ENCODE results near the gene NTN1. TPM values are rescaled to one million over a fixed set of nuclear protein-coding genes. Genes with fewer than 3 reads are reported as not detected.
"Not testable (repeated sequence)": the region's sequence is repeated elsewhere in the genome, so short reads cannot be mapped to it uniquely, and the experiment has no call there.

Gene NTN1
- polyA plus RNA-seq, 1 donor from 2014 or later: 16.2 TPM

- Histone ChIP-seq H3K4me2 (ENCODE audit: low read length) (no peak overlapping the region), H3K79me2 (replicated peaks; ENCODE audit: insufficient read depth, low read length) (no peaks in the 10 kb centered on the region), H3K9me2 (ENCODE audit: insufficient read depth, low read length) (no peaks in the 10 kb centered on the region), H4K20me1 (ENCODE audit: insufficient read depth) (no peaks in the 10 kb centered on the region), H3K9ac (ENCODE audit: low read length) (no peak overlapping the region), H3K4me3 (ENCODE audit: low read length) (no peak overlapping the region), H3K27ac (ENCODE audit: low read length) (no peak overlapping the region), H3K27me3 (ENCODE audit: insufficient read depth, low read depth, low read length) (no peaks in the 10 kb centered on the region), H3K9me3 (ENCODE audit: low read length) (no peaks in the 10 kb centered on the region), H2AFZ (ENCODE audit: low read depth, low read length) (no peak overlapping the region), H3F3A (ENCODE audit: insufficient read depth, low read length, poor library complexity, severe bottlenecking) (no peaks in the 10 kb centered on the region), H3K36me3 (ENCODE audit: insufficient read depth, low read length) (no peaks in the 10 kb centered on the region)
- no peak for TF ChIP-seq CTCF (IDR thresholded peaks at IDR 0.05; ENCODE audit: poor library complexity, severe bottlenecking)
- TF ChIP-seq MXI1 (conservative IDR thresholded peaks at IDR 0.05; ENCODE audit: poor library complexity, severe bottlenecking): no peak
- no peak for TF ChIP-seq POLR2AphosphoS5 (IDR thresholded peaks at IDR 0.05)
- TF ChIP-seq RAD21 (conservative IDR thresholded peaks at IDR 0.05): no peak
- TF ChIP-seq TAF1 (IDR thresholded peaks at IDR 0.05; ENCODE audit: low read depth): no peak
- TF ChIP-seq EP300 (conservative IDR thresholded peaks at IDR 0.05; ENCODE audit: poor library complexity, severe bottlenecking): no peak
- TF ChIP-seq SMC3 (conservative IDR thresholded peaks at IDR 0.05; ENCODE audit: poor library complexity): no peak
- no peak for TF ChIP-seq EZH2 (IDR thresholded peaks at IDR 0.05; ENCODE audit: borderline replicate concordance, insufficient read depth, low read length, poor library complexity, severe bottlenecking)
These were observed 129.8 kb downstream of the NTN1 start for GRCh38 chr17:9151091-9151490.

DNA sequence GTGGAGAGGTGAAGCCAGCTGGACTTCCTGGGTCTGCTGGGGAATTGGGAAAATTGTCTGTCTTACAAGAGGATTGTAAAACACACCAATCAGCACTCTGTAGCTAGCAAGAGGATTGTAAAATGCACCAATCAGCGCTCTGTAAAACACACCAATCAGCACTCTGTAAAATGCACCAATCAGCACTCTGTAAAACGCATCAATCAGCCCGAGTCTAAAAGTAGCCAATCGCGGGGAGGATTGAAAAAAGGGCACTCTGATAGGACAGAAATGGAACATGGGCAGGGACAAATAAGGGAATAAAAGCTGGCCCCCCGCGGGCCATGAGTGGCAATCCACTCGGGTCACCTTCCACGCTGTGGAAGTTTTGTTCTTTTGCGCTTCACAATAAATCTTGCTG, 130.4 kb downstream of the NTN1 start:
- not testable (repeated sequence) for H3K9ac ChIP-seq (ENCODE audit: low read length); H3K79me2 ChIP-seq (replicated peaks; ENCODE audit: insufficient read depth, low read length); H3K4me2 ChIP-seq (ENCODE audit: low read length); H3K4me3 ChIP-seq (ENCODE audit: low read length); H3K27ac ChIP-seq (ENCODE audit: low read length); H3K9me2 ChIP-seq (ENCODE audit: insufficient read depth, low read length); H3K27me3 ChIP-seq (ENCODE audit: insufficient read depth, low read depth, low read length); H3F3A ChIP-seq (ENCODE audit: insufficient read depth, low read length, poor library complexity, severe bottlenecking); H2AFZ ChIP-seq (ENCODE audit: low read depth, low read length); H4K20me1 ChIP-seq (ENCODE audit: insufficient read depth); H3K9me3 ChIP-seq (ENCODE audit: low read length); H3K36me3 ChIP-seq (ENCODE audit: insufficient read depth, low read length)

DNA sequence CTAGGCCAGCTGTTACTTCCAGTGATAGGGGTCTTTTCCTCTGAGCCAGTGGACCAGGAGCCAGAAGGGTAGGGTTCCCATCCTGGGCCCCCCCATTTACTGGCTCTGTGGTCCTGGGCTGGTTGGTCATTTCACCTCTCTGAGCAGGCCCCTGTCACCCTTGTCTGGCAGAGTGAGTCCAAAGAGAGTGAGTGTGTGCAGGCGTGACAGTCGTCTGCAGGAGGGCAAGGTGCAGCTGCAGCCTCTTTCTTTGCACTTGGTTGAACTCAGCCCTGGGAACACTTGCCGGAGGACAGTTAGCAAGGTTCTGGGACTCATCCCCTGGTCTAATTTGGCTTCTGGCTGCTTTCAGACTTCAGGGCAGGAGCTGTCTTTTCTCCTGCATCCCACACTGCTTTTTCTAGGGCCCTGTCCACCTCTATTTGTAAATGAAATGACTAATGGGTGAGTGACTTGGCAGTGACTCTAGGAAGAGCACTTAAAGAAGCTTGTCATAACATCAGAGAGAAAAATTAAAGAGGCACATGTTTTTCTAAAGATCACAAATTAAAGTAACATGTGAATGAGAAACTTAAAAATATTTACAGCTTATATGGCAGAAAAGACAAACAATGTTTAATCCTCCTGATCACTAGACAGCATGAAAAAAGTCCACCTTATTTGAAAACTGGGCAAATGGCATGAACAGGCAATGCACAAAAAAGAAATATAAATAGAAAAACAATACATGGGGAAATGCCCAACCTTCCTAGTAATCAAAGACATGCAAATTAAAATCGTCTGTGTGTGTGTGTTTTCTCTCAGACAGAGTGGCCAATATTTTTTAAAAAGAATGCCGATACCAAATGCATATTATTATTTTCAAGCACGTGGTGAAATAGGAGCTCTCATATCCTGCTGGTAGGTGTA, 137.5 kb downstream of the NTN1 start:
- Histone ChIP-seq H3K9me2 (ENCODE audit: insufficient read depth, low read length) (no peaks in the 10 kb centered on the region), H3K36me3 (ENCODE audit: insufficient read depth, low read length) (no peaks in the 10 kb centered on the region), H3F3A (ENCODE audit: insufficient read depth, low read length, poor library complexity, severe bottlenecking) (no peaks in the 10 kb centered on the region), H3K79me2 (replicated peaks; ENCODE audit: insufficient read depth, low read length) (no peaks in the 10 kb centered on the region), H3K4me2 (ENCODE audit: low read length) (no peak overlapping the region), H3K9me3 (ENCODE audit: low read length) (peaks cover 4% of the 10 kb centered on the region), H3K27me3 (ENCODE audit: insufficient read depth, low read depth, low read length) (no peaks in the 10 kb centered on the region), H2AFZ (ENCODE audit: low read depth, low read length) (no peak overlapping the region), H3K4me3 (ENCODE audit: low read length) (no peak overlapping the region), H3K27ac (ENCODE audit: low read length) (no peak overlapping the region), H3K9ac (ENCODE audit: low read length) (no peak overlapping the region), H4K20me1 (ENCODE audit: insufficient read depth) (no peaks in the 10 kb centered on the region)
- TF ChIP-seq TAF1 (IDR thresholded peaks at IDR 0.05; ENCODE audit: low read depth) (no peak), POLR2AphosphoS5 (IDR thresholded peaks at IDR 0.05) (no peak), EZH2 (IDR thresholded peaks at IDR 0.05; ENCODE audit: borderline replicate concordance, insufficient read depth, low read length, poor library complexity, severe bottlenecking) (no peak), SMC3 (conservative IDR thresholded peaks at IDR 0.05; ENCODE audit: poor library complexity) (no peak)

Measured in neural cell (in vitro differentiated cells).